CD4-positive, alpha-beta T cell treated with Interleukin-15 for 4 hours (primary cell): ENCODE results near the gene AXIN1.
"Not testable (repeated sequence)": the region's sequence is repeated elsewhere in the genome, so short reads cannot be mapped to it uniquely, and the experiment has no call there.

Experiments used
- DNase-seq: peaks from one replicate; pipeline ENCODE4 v3.0.0-alpha.2; 2020; ENCODE audit warnings: low spot score

Gene AXIN1

GRCh38 chr16:283033-283805, 69.3 kb downstream of the AXIN1 start, which contains the start of gene PDIA2:
Gene PDIA2 (plus strand): TSS chr16:283164. CDS start chr16:283170, 6 bp downstream.
- no peak for DNase-seq

GRCh38 chr16:282491-282890, 70.0 kb downstream of the AXIN1 start:
- no peak for DNase-seq

GRCh38 chr16:281660-282255, 70.8 kb downstream of the AXIN1 start:
- no peak for DNase-seq

- no peak for DNase-seq
Measured at GRCh38 chr16:280991-281659, 71.4 kb downstream of the AXIN1 start.

- no peak for DNase-seq
Measured at GRCh38 chr16:280552-280951, 72.0 kb downstream of the AXIN1 start, which contains the start of gene ARHGDIG. Gene ARHGDIG (plus strand): TSS chr16:280591. CDS start chr16:280681, 90 bp downstream.

- DNase-seq: no peak
Measured at GRCh38 chr16:280005-280460, 72.5 kb downstream of the AXIN1 start.

- DNase-seq: no peak
Measured at GRCh38 chr16:279531-279930, 73.0 kb downstream of the AXIN1 start.

- peak; percentile 24 for DNase-seq
Measured at GRCh38 chr16:278863-279366, 73.6 kb downstream of the AXIN1 start.

- no peak for DNase-seq
Measured at GRCh38 chr16:276426-277077, 76.0 kb downstream of the AXIN1 start.

GRCh38 chr16:275786-276232, 76.7 kb downstream of the AXIN1 start, which contains the start of gene RGS11:
Gene RGS11 (minus strand): TSS chr16:275944. CDS start chr16:275911, 33 bp downstream.
- no peak for DNase-seq

GRCh38 chr16:275041-275641, 77.4 kb downstream of the AXIN1 start:
- no peak for DNase-seq

- no peak for DNase-seq
Measured at GRCh38 chr16:273547-274421, 78.7 kb downstream of the AXIN1 start.

- DNase-seq: no peak
Measured at GRCh38 chr16:272633-273546, 79.6 kb downstream of the AXIN1 start.

GRCh38 chr16:270381-271255, 81.9 kb downstream of the AXIN1 start:
- no peak for DNase-seq

- DNase-seq: no peak
Measured at GRCh38 chr16:269061-269796, 83.3 kb downstream of the AXIN1 start.

GRCh38 chr16:268141-269053, 84.1 kb downstream of the AXIN1 start:
- DNase-seq: no peak

- not testable (repeated sequence) for DNase-seq
Measured at GRCh38 chr16:267562-267961, 85.0 kb downstream of the AXIN1 start.
